ENCODE measurements around the gene TUBGCP6.

The TUBGCP6 gene

GRCh38 chr22:50175921-50176849, 68.6 kb downstream of the TUBGCP6 start:
- Histone ChIP-seq H3K9me2 (replicated peaks; ENCODE audit: low read depth, low read length) (no peaks in the 10 kb centered on the region), H4K20me1 (ENCODE audit: insufficient read depth, low read length, poor library complexity, severe bottlenecking) (no peaks in the 10 kb centered on the region), H3K4me3 (ENCODE audit: low read length, poor library complexity, severe bottlenecking) (no peak overlapping the region), H3K36me3 (ENCODE audit: insufficient read depth, low read length) (no peaks in the 10 kb centered on the region), H3K27me3 (ENCODE audit: insufficient read depth, low read length, poor library complexity, severe bottlenecking) (no peaks in the 10 kb centered on the region), H3K9me3 (ENCODE audit: insufficient read depth, low read depth, low read length) (no peaks in the 10 kb centered on the region), H2AFZ (ENCODE audit: low read length) (no peak overlapping the region), H3K9ac (ENCODE audit: low read depth, low read length, poor library complexity, severe bottlenecking) (no peak overlapping the region), H3K4me2 (ENCODE audit: low read depth, low read length, poor library complexity, severe bottlenecking) (no peak overlapping the region), H3K4me1 (ENCODE audit: insufficient read depth, low read length, poor library complexity, severe bottlenecking) (peaks cover 4% of the 10 kb centered on the region), H3K79me2 (ENCODE audit: insufficient read depth, low read length) (no peaks in the 10 kb centered on the region), H3F3A (ENCODE audit: low read depth) (no peaks in the 10 kb centered on the region)
- TF ChIP-seq CTCF (conservative IDR thresholded peaks at IDR 0.05; ENCODE audit: low read length) (no peak), EZH2phosphoT487 (IDR thresholded peaks at IDR 0.05; ENCODE audit: borderline replicate concordance) (no peak)

- Histone ChIP-seq H3F3A (ENCODE audit: low read depth) (no peaks in the 10 kb centered on the region), H3K4me1 (ENCODE audit: insufficient read depth, low read length, poor library complexity, severe bottlenecking) (peaks cover 4% of the 10 kb centered on the region), H3K79me2 (ENCODE audit: insufficient read depth, low read length) (no peaks in the 10 kb centered on the region), H3K9me2 (replicated peaks; ENCODE audit: low read depth, low read length) (no peaks in the 10 kb centered on the region), H3K4me2 (ENCODE audit: low read depth, low read length, poor library complexity, severe bottlenecking) (no peak overlapping the region), H3K4me3 (ENCODE audit: low read length, poor library complexity, severe bottlenecking) (no peak overlapping the region), H4K20me1 (ENCODE audit: insufficient read depth, low read length, poor library complexity, severe bottlenecking) (no peaks in the 10 kb centered on the region), H2AFZ (ENCODE audit: low read length) (no peak overlapping the region), H3K27me3 (ENCODE audit: insufficient read depth, low read length, poor library complexity, severe bottlenecking) (no peaks in the 10 kb centered on the region), H3K9ac (ENCODE audit: low read depth, low read length, poor library complexity, severe bottlenecking) (no peak overlapping the region), H3K9me3 (ENCODE audit: insufficient read depth, low read depth, low read length) (no peaks in the 10 kb centered on the region), H3K36me3 (ENCODE audit: insufficient read depth, low read length) (no peaks in the 10 kb centered on the region)
- no peak for TF ChIP-seq EZH2phosphoT487 (IDR thresholded peaks at IDR 0.05; ENCODE audit: borderline replicate concordance)
- TF ChIP-seq CTCF (conservative IDR thresholded peaks at IDR 0.05; ENCODE audit: low read length) = no peak
Measured at GRCh38 chr22:50175191-50175461, 69.7 kb downstream of the TUBGCP6 start.

GRCh38 chr22:50174382-50175190, 70.2 kb downstream of the TUBGCP6 start:
- Histone ChIP-seq H3K9ac (ENCODE audit: low read depth, low read length, poor library complexity, severe bottlenecking) (no peak overlapping the region), H3F3A (ENCODE audit: low read depth) (no peaks in the 10 kb centered on the region), H3K9me3 (ENCODE audit: insufficient read depth, low read depth, low read length) (no peaks in the 10 kb centered on the region), H3K79me2 (ENCODE audit: insufficient read depth, low read length) (no peaks in the 10 kb centered on the region), H3K27me3 (ENCODE audit: insufficient read depth, low read length, poor library complexity, severe bottlenecking) (no peaks in the 10 kb centered on the region), H2AFZ (ENCODE audit: low read length) (no peak overlapping the region), H3K4me1 (ENCODE audit: insufficient read depth, low read length, poor library complexity, severe bottlenecking) (peaks cover 1% of the 10 kb centered on the region), H4K20me1 (ENCODE audit: insufficient read depth, low read length, poor library complexity, severe bottlenecking) (no peaks in the 10 kb centered on the region), H3K36me3 (ENCODE audit: insufficient read depth, low read length) (no peaks in the 10 kb centered on the region), H3K4me2 (ENCODE audit: low read depth, low read length, poor library complexity, severe bottlenecking) (no peak overlapping the region), H3K9me2 (replicated peaks; ENCODE audit: low read depth, low read length) (no peaks in the 10 kb centered on the region), H3K4me3 (ENCODE audit: low read length, poor library complexity, severe bottlenecking) (no peak overlapping the region)
- TF ChIP-seq EZH2phosphoT487 (IDR thresholded peaks at IDR 0.05; ENCODE audit: borderline replicate concordance) (no peak), CTCF (conservative IDR thresholded peaks at IDR 0.05; ENCODE audit: low read length) (no peak)
